Measurements from ENCODE around the gene CTDP1.

Gene CTDP1

GRCh38 chr18:79657342-79657996 is 22.1 kb upstream of the CTDP1 start:
- no peaks in the 10 kb centered on the region for H3K36me3 Mint-ChIP-seq (ENCODE audit: insufficient read depth)
- ATAC-seq (replicated peaks; ENCODE audit: extremely low read depth, poor library complexity, severe bottlenecking): no peak
- no peaks in the 10 kb centered on the region for H3K4me1 Mint-ChIP-seq
- no peak overlapping the region for H3K4me3 Mint-ChIP-seq
- H3K27ac Mint-ChIP-seq (ENCODE audit: low read depth): no peak overlapping the region
- H3K27me3 Mint-ChIP-seq: peaks cover 24% of the 10 kb centered on the region
- no peak for DNase-seq (ENCODE audit: low spot score in 2 of 2)
- H3K9me3 Mint-ChIP-seq: no peaks in the 10 kb centered on the region

GRCh38 chr18:79658366-79658765 is 21.2 kb upstream of the CTDP1 start:
- Mint-ChIP-seq H3K4me3 (no peak overlapping the region), H3K27ac (ENCODE audit: low read depth) (no peak overlapping the region), H3K36me3 (ENCODE audit: insufficient read depth) (no peaks in the 10 kb centered on the region), H3K27me3 (peaks cover 16% of the 10 kb centered on the region), H3K4me1 (no peaks in the 10 kb centered on the region), H3K9me3 (no peaks in the 10 kb centered on the region)
- no peak for ATAC-seq (replicated peaks; ENCODE audit: extremely low read depth, poor library complexity, severe bottlenecking)
- DNase-seq (ENCODE audit: low spot score in 2 of 2): no peak

GRCh38 chr18:79659733-79660132 is 19.9 kb upstream of the CTDP1 start:
- H3K36me3 Mint-ChIP-seq (ENCODE audit: insufficient read depth): no peaks in the 10 kb centered on the region
- DNase-seq (ENCODE audit: low spot score in 2 of 2) (no peak), ATAC-seq (replicated peaks; ENCODE audit: extremely low read depth, poor library complexity, severe bottlenecking) (no peak)
- no peak overlapping the region for H3K27ac Mint-ChIP-seq (ENCODE audit: low read depth)
- no peak overlapping the region for H3K4me3 Mint-ChIP-seq
- H3K9me3 Mint-ChIP-seq: no peaks in the 10 kb centered on the region
- no peaks in the 10 kb centered on the region for H3K4me1 Mint-ChIP-seq
- peaks cover 27% of the 10 kb centered on the region for H3K27me3 Mint-ChIP-seq

- no peaks in the 10 kb centered on the region for H3K36me3 Mint-ChIP-seq (ENCODE audit: insufficient read depth)
- no peaks in the 10 kb centered on the region for H3K4me1 Mint-ChIP-seq
- H3K4me3 Mint-ChIP-seq: no peak overlapping the region
- H3K27ac Mint-ChIP-seq (ENCODE audit: low read depth): no peak overlapping the region
- DNase-seq (ENCODE audit: low spot score in 2 of 2): no peak
- ATAC-seq (replicated peaks; ENCODE audit: extremely low read depth, poor library complexity, severe bottlenecking): no peak
- H3K9me3 Mint-ChIP-seq: no peaks in the 10 kb centered on the region
- peaks cover 27% of the 10 kb centered on the region for H3K27me3 Mint-ChIP-seq
Measured at GRCh38 chr18:79662034-79662433, 17.6 kb upstream of the CTDP1 start.

GRCh38 chr18:79662439-79662838 is 17.2 kb upstream of the CTDP1 start:
- no peak for ATAC-seq (replicated peaks; ENCODE audit: extremely low read depth, poor library complexity, severe bottlenecking)
- H3K36me3 Mint-ChIP-seq (ENCODE audit: insufficient read depth): no peaks in the 10 kb centered on the region
- no peak overlapping the region for H3K4me3 Mint-ChIP-seq
- no peaks in the 10 kb centered on the region for H3K4me1 Mint-ChIP-seq
- H3K27me3 Mint-ChIP-seq: peaks cover 27% of the 10 kb centered on the region
- no peak for DNase-seq (ENCODE audit: low spot score in 2 of 2)
- no peaks in the 10 kb centered on the region for H3K9me3 Mint-ChIP-seq
- H3K27ac Mint-ChIP-seq (ENCODE audit: low read depth): no peak overlapping the region

- DNase-seq (ENCODE audit: low spot score in 2 of 2): no peak
- peaks cover 21% of the 10 kb centered on the region for H3K27me3 Mint-ChIP-seq
- H3K4me3 Mint-ChIP-seq: no peak overlapping the region
- H3K4me1 Mint-ChIP-seq: no peaks in the 10 kb centered on the region
- H3K27ac Mint-ChIP-seq (ENCODE audit: low read depth): no peak overlapping the region
- H3K9me3 Mint-ChIP-seq: no peaks in the 10 kb centered on the region
- no peak for ATAC-seq (replicated peaks; ENCODE audit: extremely low read depth, poor library complexity, severe bottlenecking)
- no peaks in the 10 kb centered on the region for H3K36me3 Mint-ChIP-seq (ENCODE audit: insufficient read depth)
Measured at GRCh38 chr18:79664525-79665125, 15.0 kb upstream of the CTDP1 start.

- Mint-ChIP-seq H3K27me3 (peaks cover 11% of the 10 kb centered on the region), H3K36me3 (ENCODE audit: insufficient read depth) (no peaks in the 10 kb centered on the region), H3K9me3 (no peaks in the 10 kb centered on the region), H3K4me3 (no peak overlapping the region), H3K4me1 (peaks cover 5% of the 10 kb centered on the region), H3K27ac (ENCODE audit: low read depth) (no peak overlapping the region)
- ATAC-seq (replicated peaks; ENCODE audit: extremely low read depth, poor library complexity, severe bottlenecking): no peak
- no peak for DNase-seq (ENCODE audit: low spot score in 2 of 2)
Measured at GRCh38 chr18:79668203-79668602, 11.4 kb upstream of the CTDP1 start.

- no peak for ATAC-seq (replicated peaks; ENCODE audit: extremely low read depth, poor library complexity, severe bottlenecking)
- no peaks in the 10 kb centered on the region for H3K9me3 Mint-ChIP-seq
- no peaks in the 10 kb centered on the region for H3K27me3 Mint-ChIP-seq
- no peak overlapping the region for H3K27ac Mint-ChIP-seq (ENCODE audit: low read depth)
- H3K4me1 Mint-ChIP-seq: peaks cover 5% of the 10 kb centered on the region
- H3K4me3 Mint-ChIP-seq: no peak overlapping the region
- H3K36me3 Mint-ChIP-seq (ENCODE audit: insufficient read depth): no peaks in the 10 kb centered on the region
- no peak for DNase-seq (ENCODE audit: low spot score in 2 of 2)
Measured at GRCh38 chr18:79672490-79673276, 6.9 kb upstream of the CTDP1 start.

GRCh38 chr18:79677221-79677620 is 2.4 kb upstream of the CTDP1 start:
- H3K4me1 Mint-ChIP-seq: peaks cover 30% of the 10 kb centered on the region
- no peak for ATAC-seq (replicated peaks; ENCODE audit: extremely low read depth, poor library complexity, severe bottlenecking)
- peaks cover 29% of the 10 kb centered on the region for H3K36me3 Mint-ChIP-seq (ENCODE audit: insufficient read depth)
- H3K4me3 Mint-ChIP-seq: no peak overlapping the region
- no peaks in the 10 kb centered on the region for H3K27me3 Mint-ChIP-seq
- no peaks in the 10 kb centered on the region for H3K9me3 Mint-ChIP-seq
- H3K27ac Mint-ChIP-seq (ENCODE audit: low read depth): no peak overlapping the region
- no peak for DNase-seq (ENCODE audit: low spot score in 2 of 2)

GRCh38 chr18:79677840-79678239 is 1.8 kb upstream of the CTDP1 start:
- Mint-ChIP-seq H3K4me3 (peak overlapping the region; percentile 98), H3K9me3 (no peaks in the 10 kb centered on the region), H3K27ac (ENCODE audit: low read depth) (no peak overlapping the region), H3K27me3 (no peaks in the 10 kb centered on the region), H3K36me3 (ENCODE audit: insufficient read depth) (peaks cover 29% of the 10 kb centered on the region), H3K4me1 (peaks cover 35% of the 10 kb centered on the region)
- ATAC-seq (replicated peaks; ENCODE audit: extremely low read depth, poor library complexity, severe bottlenecking) (no peak), DNase-seq (ENCODE audit: low spot score in 2 of 2) (no peak)

- peaks cover 46% of the 10 kb centered on the region for H3K4me1 Mint-ChIP-seq
- peak; percentile 95 to 99 for DNase-seq (ENCODE audit: low spot score in 2 of 2)
- H3K27me3 Mint-ChIP-seq: no peaks in the 10 kb centered on the region
- H3K36me3 Mint-ChIP-seq (ENCODE audit: insufficient read depth): peaks cover 29% of the 10 kb centered on the region
- H3K27ac Mint-ChIP-seq (ENCODE audit: low read depth): peak overlapping the region; percentile 97
- ATAC-seq (replicated peaks; ENCODE audit: extremely low read depth, poor library complexity, severe bottlenecking): peak; percentile 90
- peak overlapping the region; percentile 98 for H3K4me3 Mint-ChIP-seq
- H3K9me3 Mint-ChIP-seq: no peaks in the 10 kb centered on the region
Measured at GRCh38 chr18:79678665-79679551, 695 bp upstream of the CTDP1 start.

- peak overlapping the region; percentile 98 for H3K4me3 Mint-ChIP-seq
- H3K36me3 Mint-ChIP-seq (ENCODE audit: insufficient read depth): peaks cover 34% of the 10 kb centered on the region
- H3K9me3 Mint-ChIP-seq: no peaks in the 10 kb centered on the region
- H3K27me3 Mint-ChIP-seq: no peaks in the 10 kb centered on the region
- DNase-seq (ENCODE audit: low spot score in 2 of 2) (peak; percentile 38 to 44), ATAC-seq (replicated peaks; ENCODE audit: extremely low read depth, poor library complexity, severe bottlenecking) (no peak)
- peak overlapping the region; percentile 97 for H3K27ac Mint-ChIP-seq (ENCODE audit: low read depth)
- peaks cover 59% of the 10 kb centered on the region for H3K4me1 Mint-ChIP-seq
Measured at GRCh38 chr18:79680100-79680879, 687 bp downstream of the CTDP1 start.
